Heart right ventricle (tissue), 16 donors: ENCODE measurements around the gene UBTF. TPM values are rescaled to one million over a fixed set of nuclear protein-coding genes. Genes with fewer than 3 reads are reported as not detected.

ENCODE experiments used
- ATAC-seq, 8 donors: fragments of 200-7000 bp; cut with Tn5 transposase; one replicate each; pipeline ENCODE4 v1.9.1; 2020; ENCODE audit warnings: mild to moderate bottlenecking in 8 of 8, moderate library complexity in 8 of 8, moderate number of reproducible peaks in 1 of 8
- DNase-seq, 2 donors: peaks; one replicate each; pipeline ENCODE4 v3.0.0-alpha.2; 2020
- H3K27ac ChIP-seq, 10 donors: fragments of 200-600 bp; sonication (generic) in 2 of 10; one replicate each; pipeline versions ENCODE4 v1.5.0 to v1.8.0; 2020 to 2022; ENCODE audit warnings: mild to moderate bottlenecking in 3 of 10
- H3K27me3 ChIP-seq, 7 donors: fragments of 200-600 bp; one replicate each; pipeline ENCODE4 v1.8.0; 2021 to 2022; ENCODE audit warnings: mild to moderate bottlenecking in 2 of 7
- H3K36me3 ChIP-seq, 9 donors: fragments of 200-600 bp; sonication (generic) in 1 of 9; one replicate each; pipeline versions ENCODE4 v1.5.0 to v1.8.0; 2020 to 2022; ENCODE audit warnings: mild to moderate bottlenecking in 2 of 9
- H3K4me1 ChIP-seq, 9 donors: fragments of 200-600 bp; sonication (generic) in 1 of 9; one replicate each; pipeline versions ENCODE4 v1.5.0 to v1.8.0; 2020 to 2022; ENCODE audit warnings: mild to moderate bottlenecking in 4 of 9
- H3K4me3 ChIP-seq, 10 donors: fragments of 200-600 bp; sonication (generic) in 2 of 10; one replicate each; pipeline versions ENCODE4 v1.5.0 to v1.8.0; 2020 to 2022; ENCODE audit warnings: mild to moderate bottlenecking in 7 of 10, moderate library complexity in 2 of 10
- H3K9me3 ChIP-seq, 11 donors: fragments of 200-600 bp in 10 of 11; sonication (generic) in 2 of 11; one replicate each; pipeline versions ENCODE4 v1.5.0 to v1.8.0; 2013 to 2022; ENCODE audit warnings: mild to moderate bottlenecking in 2 of 11, control low read depth in 1 of 11, moderate library complexity in 1 of 11
- WGBS, 2 donors: extraction: QIAGEN DNeasy Blood & Tissue Kit; methylation state at CpG; one replicate each; pipeline ENCODE4 v1.1.7; 2013; ENCODE audit warnings: inconsistent platforms in 1 of 2; 5-methylcytosine and 5-hydroxymethylcytosine counted together
- intact Hi-C, 10 donors: fragments of 100-400 bp; cut with DNase I; formaldehyde crosslinking; loops; one replicate each; pipeline versions ENCODE4 v1.11.1 to v1.14.2; 2022
- polyA plus RNA-seq, 2 donors: library from polyadenylated mRNA; stranded (reverse); fragments of 200-250 nt; gene quantifications; one replicate each; pipeline ENCODE4 v1.2.3, GENCODE V29; 2013
- total RNA-seq, 10 donors: library from RNA; stranded (reverse); fragmentation: NEBNext Ultra II Directional in 3 of 10; extraction: Animal tissue kit (Norgen Biotek cat#: 25700) in 3 of 10; gene quantifications; one replicate each; pipeline versions ENCODE4 v1.2.1 to v1.2.4, GENCODE V29; 2021 to 2023
- TF ChIP-seq, protein P1 (sequence below), 9 donors: fragments of 200-600 bp; sonication (generic) in 2 of 9; IDR thresholded peaks; one replicate each; pipeline versions ENCODE4 v1.5.0 to v1.8.0; 2021 to 2022; ENCODE audit warnings: antibody characterized with exemption in 9 of 9, mild to moderate bottlenecking in 5 of 9, moderate library complexity in 1 of 9
- donor health status: Arrhythmogenic right ventricular cardiomyopathy.
- donor health status: ischemic (EF 13 %, LVEDD 7.1; RV severe dilation, severe dysfunction).
- donor health status: healthy with polysubstance abuse.
- donor health status: DM: no; HTN: yes; CAD: no.
- donor health status: DM: no; HTN: no; CAD: no.
- donor health status: ischemic (EF 25% LVEDD 6.9; RV normal size, moderate dysfunction).
- donor health status: ischemic (EF 25% LVEDD 5.7; RV mildly dilated, moderate dysfunction).
- donor health status: healthy.
- donor health status: DM: yes; HTN: yes; CAD: no.
- donor health status: Ischemic cardiomyopathy.
- donor health status: ischemic (EF 35%, LVEDD 5.7; RV mildly dilated, moderate dysfunction).
- donor health status: nonischemic (EF 11% LVEDD 7.7; RV severe dilation, severe dysfunction).
- donor health status: DM: yes; HTN: yes; CAD: no.
- donor health status: PGD.
- donor health status: ischemic (EF 29% LVEDD 5.4; RV normal size, mild dysfunction).
- donor health status: nonischemic (EF 23%, LVEDD 6.1; RV moderate dilation, normal function).

UBTF gene
- total and polyA plus RNA-seq, 12 donors, result 30.8 to 56.3 (median 40.9) TPM

GRCh38 chr17:44211281-44212265 lies 7.9 kb downstream of the UBTF start:
- H3K27me3 ChIP-seq, result no peaks in the 10 kb centered on the region
- WGBS, 2 donors, result 92% methylated on average over 30 of the region's 30 CpGs
- peaks cover 5 to 37% (median 19%) of the 10 kb centered on the region in 9 donors for H3K4me1 ChIP-seq
- H3K27ac ChIP-seq, result peak overlapping the region in 1 of 10 donors; percentile 61
- no peak overlapping the region for H3K4me3 ChIP-seq
- peaks cover 0 to 98% (median 64%) of the 10 kb centered on the region in 9 donors for H3K36me3 ChIP-seq
- intact Hi-C loops, result loop anchor here in 8 of 10 donors (2.0 to 5.0 kb wide), 7 partner anchors 111 to 311 kb away; partner anchors contain the start of genes GRN (in 3 of the 8) and SLC25A39 (in 2 of the 8)
- no peaks in the 10 kb centered on the region for H3K9me3 ChIP-seq
- ATAC-seq (no peak), DNase-seq (no peak)
- TF ChIP-seq, protein P1, sequence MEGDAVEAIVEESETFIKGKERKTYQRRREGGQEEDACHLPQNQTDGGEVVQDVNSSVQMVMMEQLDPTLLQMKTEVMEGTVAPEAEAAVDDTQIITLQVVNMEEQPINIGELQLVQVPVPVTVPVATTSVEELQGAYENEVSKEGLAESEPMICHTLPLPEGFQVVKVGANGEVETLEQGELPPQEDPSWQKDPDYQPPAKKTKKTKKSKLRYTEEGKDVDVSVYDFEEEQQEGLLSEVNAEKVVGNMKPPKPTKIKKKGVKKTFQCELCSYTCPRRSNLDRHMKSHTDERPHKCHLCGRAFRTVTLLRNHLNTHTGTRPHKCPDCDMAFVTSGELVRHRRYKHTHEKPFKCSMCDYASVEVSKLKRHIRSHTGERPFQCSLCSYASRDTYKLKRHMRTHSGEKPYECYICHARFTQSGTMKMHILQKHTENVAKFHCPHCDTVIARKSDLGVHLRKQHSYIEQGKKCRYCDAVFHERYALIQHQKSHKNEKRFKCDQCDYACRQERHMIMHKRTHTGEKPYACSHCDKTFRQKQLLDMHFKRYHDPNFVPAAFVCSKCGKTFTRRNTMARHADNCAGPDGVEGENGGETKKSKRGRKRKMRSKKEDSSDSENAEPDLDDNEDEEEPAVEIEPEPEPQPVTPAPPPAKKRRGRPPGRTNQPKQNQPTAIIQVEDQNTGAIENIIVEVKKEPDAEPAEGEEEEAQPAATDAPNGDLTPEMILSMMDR (IDR thresholded peaks at IDR 0.05), result no peak

DNA sequence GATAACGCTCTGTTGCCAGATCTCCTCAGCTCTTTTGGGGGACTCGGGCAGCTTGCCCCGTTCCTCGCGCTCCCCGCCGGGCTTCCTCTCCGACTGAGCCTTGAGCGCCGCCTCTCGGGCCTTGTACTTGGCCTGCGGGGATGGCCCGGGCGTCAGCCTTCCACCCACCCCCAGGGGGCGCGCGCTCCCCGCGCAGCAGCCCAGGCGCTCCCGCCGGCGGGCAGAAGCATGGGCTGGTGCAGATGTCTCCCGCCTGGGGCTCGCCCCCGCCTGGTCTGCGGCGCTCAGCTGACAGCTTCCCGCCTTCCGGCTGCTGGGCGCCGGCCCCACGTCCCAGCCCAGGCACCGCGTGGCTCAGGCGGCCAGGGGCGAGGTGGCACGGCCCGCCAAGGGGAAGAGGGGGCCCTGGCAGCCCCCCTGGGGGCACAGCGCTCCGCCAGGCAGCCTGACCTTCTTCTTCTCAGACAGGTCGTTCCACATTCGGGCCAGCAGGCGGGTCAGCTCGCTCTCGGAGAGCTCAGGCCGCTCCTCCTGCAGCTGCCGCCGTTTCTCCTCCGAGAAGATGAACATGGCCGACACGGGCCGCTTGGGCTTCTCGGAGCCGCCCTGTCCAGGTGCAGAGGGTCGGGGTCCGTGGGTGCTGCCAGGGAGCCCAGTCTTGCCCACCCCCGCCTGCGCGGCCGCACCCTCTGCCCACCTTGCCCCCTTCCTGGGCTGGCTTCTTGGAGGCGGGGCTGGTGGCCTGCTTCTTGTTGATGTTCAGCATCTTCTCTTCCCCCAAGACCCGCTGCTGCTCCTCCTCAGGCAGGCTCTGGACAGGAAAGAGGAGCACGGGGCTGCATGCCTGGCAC lies 8.9 kb downstream of the UBTF start:
- ATAC-seq, result peak; percentile 87 to 96 (median 92)
- H3K4me1 ChIP-seq, result peaks cover 5 to 26% (median 13%) of the 10 kb centered on the region in 9 donors
- DNase-seq, result peak; percentile 86 to 91
- peak overlapping the region in 7 of 10 donors; percentile 11 to 72 (median 48) for H3K27ac ChIP-seq
- WGBS, 2 donors, result 28 to 31% methylated on average over 62 to 64 of the region's 64 CpGs
- no peaks in the 10 kb centered on the region for H3K9me3 ChIP-seq
- H3K27me3 ChIP-seq, result no peaks in the 10 kb centered on the region
- peak overlapping the region in 2 of 10 donors; percentile 6 to 19 for H3K4me3 ChIP-seq
- TF ChIP-seq, protein P1 (IDR thresholded peaks at IDR 0.05), result peak; percentile 97 to 100 (median 99)
- H3K36me3 ChIP-seq, result peaks cover 0 to 94% (median 54%) of the 10 kb centered on the region in 9 donors
- intact Hi-C loops, result loop anchor here in 9 of 10 donors (1.0 to 5.0 kb wide), 8 partner anchors 112 to 312 kb away; partner anchors contain the start of genes GRN (in 3 of the 9) and SLC25A39 (in 2 of the 9)

DNA sequence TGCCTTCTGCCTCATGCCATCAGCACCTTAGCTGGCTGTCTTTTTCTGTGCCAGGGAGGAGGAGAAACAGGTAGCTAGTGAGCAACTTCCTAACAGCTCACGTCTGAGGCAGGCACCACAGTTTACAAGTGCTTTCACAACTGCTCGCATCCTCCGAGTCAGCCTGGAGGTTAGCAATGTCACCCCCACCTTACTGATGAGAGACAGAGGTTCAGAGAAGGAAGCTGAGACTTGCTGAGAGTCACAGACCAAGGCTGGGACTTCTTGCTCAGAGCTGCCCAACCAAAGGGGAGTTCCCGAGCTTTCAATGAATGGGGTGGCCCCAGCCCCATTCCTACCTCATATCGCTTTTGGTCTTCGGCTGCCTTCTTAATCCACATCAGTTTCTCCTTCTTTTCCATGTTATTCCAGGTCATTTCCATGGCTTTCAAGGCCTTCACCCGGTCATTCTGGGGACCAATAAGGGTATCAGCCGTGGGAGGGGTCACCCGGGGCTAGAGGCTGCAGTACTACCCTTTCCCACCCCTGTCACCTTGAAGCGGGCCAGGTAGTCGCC lies 9.6 kb downstream of the UBTF start:
- H3K4me1 ChIP-seq, result peaks cover 5 to 26% (median 13%) of the 10 kb centered on the region in 9 donors
- ATAC-seq, result no peak
- H3K36me3 ChIP-seq, result peaks cover 0 to 87% (median 47%) of the 10 kb centered on the region in 9 donors
- no peaks in the 10 kb centered on the region for H3K27me3 ChIP-seq
- H3K9me3 ChIP-seq, result no peaks in the 10 kb centered on the region
- H3K4me3 ChIP-seq, result no peak overlapping the region
- TF ChIP-seq, protein P1 (IDR thresholded peaks at IDR 0.05), result no peak
- intact Hi-C loops, result loop anchor here in 9 of 10 donors (1.0 to 5.0 kb wide), 8 partner anchors 112 to 312 kb away; partner anchors contain the start of genes GRN (in 3 of the 9) and SLC25A39 (in 2 of the 9)
- no peak for DNase-seq
- WGBS, 2 donors, result 75 to 78% methylated on average over 11 of the region's 11 CpGs
- H3K27ac ChIP-seq, result peak overlapping the region in 6 of 10 donors; percentile 9 to 72 (median 54)
